GM20431 (cell line): ENCODE measurements around the gene PLEKHN1.

ENCODE experiments used
- in situ Hi-C: fragments of 300-500 bp; cut with MseI, MboI; formaldehyde crosslinking; loops from one replicate; pipeline ENCODE4 v1.15.0; 2020; ENCODE audit warnings: low sequenced_read_pairs; ENCODE audit not compliant: unreplicated experiment

PLEKHN1 gene

GRCh38 chr1:928825-929661, 37.2 kb upstream of the PLEKHN1 start:
- in situ Hi-C loops: no loop called here

DNA sequence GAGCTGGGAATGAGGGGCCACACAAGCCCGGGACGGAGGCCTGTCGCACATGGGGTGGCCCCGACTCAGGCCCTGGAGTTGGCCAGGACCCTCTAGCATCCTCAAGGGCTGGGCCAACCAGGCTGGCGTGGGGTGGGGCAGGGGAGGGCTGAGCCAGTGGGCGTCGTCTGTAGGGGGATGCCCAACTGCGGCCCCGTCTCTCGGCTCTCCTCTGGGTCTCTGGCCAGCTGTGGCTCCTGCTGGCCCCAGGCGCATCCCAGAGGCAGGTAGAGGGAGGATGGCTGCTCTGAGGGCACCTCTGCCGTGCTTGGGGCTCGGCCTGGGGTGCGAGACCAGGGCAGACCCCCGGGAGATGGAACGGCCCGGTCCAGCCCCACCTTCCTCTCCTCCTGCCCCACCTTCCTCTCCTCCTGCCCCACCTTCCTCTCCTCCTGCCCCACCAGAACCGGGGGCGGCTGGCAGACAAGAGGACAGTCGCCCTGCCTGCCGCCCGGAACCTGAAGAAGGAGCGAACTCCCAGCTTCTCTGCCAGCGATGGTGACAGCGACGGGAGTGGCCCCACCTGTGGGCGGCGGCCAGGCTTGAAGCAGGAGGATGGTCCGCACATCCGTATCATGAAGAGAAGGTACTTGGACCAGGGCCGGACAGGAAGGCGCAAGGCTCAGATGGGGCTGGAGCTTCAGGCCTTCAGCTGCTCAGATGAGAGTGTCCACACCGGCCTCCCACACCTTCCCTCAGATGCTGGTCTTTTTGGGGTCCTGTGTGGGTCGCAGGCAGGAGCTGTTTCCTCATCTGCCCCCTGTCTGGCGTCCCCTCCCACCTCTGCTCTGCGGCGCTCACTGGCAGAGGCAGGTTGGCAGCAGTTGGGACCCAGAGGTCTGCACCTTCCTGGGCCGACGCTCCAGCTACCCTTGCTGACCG, 36.3 kb upstream of the PLEKHN1 start:
- in situ Hi-C loops: no loop called here

GRCh38 chr1:930633-931138, 35.6 kb upstream of the PLEKHN1 start:
- in situ Hi-C loops: no loop called here

DNA sequence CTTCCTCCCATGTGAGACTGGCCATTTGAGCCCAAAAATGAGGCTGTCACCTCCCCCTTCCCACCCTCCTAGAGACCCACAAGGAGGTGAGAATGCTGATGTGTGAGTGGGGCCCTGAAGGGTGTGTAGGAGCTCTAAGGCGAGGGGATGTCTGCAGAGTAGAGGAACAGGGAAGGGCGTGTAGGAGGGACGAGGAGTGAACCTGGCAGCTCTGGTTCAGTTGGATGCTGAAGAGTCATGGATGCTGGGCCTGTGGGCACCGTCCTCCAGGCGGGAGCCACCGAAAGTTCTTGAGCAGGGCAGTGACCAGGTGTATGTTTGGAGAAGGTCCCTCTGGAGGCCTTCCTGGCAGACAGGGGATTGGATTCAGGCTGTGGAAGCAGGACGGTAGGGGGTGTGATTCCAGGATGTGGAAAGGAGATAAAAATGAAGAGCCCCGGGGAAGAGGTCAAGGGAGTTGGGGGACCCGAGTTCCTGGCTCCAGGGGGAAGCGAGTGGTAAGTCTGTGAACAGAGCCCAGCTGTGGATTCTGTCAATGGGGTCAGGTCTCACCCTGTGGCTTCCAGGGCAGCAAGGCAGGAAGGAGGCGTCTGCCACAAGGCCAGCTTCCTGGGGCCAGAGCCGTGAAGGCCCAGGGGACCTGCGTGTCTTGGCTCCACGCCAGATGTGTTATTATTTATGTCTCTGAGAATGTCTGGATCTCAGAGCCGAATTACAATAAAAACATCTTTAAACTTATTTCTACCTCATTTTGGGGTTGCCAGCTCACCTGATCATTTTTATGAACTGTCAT, 34.7 kb upstream of the PLEKHN1 start:
- in situ Hi-C loops: no loop called here

- in situ Hi-C loops: no loop called here
Measured at GRCh38 chr1:932173-932510, 34.1 kb upstream of the PLEKHN1 start.

DNA sequence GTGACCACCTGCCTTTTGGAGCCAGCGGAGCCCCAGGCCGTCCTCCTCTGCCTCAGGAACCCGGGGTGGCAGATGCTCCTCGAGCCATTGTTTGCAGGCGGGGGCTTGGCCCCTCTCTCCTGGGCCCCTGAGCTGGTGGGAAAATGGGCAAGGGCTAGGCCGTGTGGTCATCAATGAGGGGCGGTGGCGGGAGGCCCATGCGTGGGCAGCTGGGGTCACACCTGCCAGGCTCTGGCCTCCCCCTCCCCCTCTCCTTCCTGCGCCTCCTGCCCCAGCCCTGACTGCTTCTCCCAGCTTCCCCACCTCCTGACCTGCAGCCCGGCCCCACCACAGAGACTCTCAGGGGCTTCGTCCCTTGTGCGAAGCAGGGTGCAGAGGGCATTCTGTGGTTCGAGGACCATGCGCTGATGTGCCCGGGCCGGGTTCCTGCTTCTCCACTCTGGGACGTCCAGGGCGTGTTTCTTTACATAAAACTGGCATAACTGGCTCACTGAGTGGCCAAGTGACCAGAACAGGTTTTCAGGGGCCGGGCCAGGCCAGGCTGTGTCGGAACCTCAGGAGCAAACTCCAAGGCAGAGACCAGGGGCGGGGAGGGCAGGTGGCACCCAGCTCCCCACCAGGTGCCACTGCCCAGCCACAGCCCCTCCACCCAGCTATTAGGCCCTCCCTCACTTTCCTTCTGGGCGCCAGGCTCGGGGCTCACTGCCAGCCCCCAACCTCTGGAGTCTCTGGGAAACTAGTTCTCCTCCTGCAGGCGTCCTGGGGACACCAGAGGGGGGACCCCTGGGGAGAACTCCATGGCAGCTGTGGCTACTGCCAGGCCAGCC, 33.3 kb upstream of the PLEKHN1 start:
- in situ Hi-C loops: no loop called here

- in situ Hi-C loops: no loop called here
Measured at GRCh38 chr1:933603-933940, 32.7 kb upstream of the PLEKHN1 start.

GRCh38 chr1:934991-935750, 31.1 kb upstream of the PLEKHN1 start:
- in situ Hi-C loops: no loop called here

DNA sequence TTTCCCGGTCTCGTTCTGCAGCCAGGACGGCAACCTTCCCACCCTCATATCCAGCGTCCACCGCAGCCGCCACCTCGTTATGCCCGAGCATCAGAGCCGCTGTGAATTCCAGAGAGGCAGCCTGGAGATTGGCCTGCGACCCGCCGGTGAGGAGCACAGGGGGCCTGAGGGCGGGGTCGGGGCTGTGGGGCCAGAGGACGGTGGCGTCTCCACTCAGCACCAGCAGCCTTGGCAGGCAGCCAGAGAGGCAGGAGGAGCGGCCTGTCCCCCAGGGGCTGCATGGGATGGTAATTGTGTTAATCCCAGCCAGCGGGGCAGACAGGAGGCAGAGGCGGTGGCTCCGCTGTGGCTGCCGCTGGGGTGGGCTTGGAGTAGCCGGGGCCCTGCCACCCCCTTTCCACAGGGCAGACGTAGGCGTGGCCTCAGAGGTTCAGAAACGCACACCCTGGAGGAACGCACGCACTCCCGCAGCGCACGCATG, 30.5 kb upstream of the PLEKHN1 start:
- in situ Hi-C loops: no loop called here

- in situ Hi-C loops: no loop called here
Measured at GRCh38 chr1:936348-937264, 29.7 kb upstream of the PLEKHN1 start.

- in situ Hi-C loops: no loop called here
Measured at GRCh38 chr1:937521-937920, 28.8 kb upstream of the PLEKHN1 start.

- in situ Hi-C loops: no loop called here
Measured at GRCh38 chr1:938088-938683, 28.1 kb upstream of the PLEKHN1 start.

DNA sequence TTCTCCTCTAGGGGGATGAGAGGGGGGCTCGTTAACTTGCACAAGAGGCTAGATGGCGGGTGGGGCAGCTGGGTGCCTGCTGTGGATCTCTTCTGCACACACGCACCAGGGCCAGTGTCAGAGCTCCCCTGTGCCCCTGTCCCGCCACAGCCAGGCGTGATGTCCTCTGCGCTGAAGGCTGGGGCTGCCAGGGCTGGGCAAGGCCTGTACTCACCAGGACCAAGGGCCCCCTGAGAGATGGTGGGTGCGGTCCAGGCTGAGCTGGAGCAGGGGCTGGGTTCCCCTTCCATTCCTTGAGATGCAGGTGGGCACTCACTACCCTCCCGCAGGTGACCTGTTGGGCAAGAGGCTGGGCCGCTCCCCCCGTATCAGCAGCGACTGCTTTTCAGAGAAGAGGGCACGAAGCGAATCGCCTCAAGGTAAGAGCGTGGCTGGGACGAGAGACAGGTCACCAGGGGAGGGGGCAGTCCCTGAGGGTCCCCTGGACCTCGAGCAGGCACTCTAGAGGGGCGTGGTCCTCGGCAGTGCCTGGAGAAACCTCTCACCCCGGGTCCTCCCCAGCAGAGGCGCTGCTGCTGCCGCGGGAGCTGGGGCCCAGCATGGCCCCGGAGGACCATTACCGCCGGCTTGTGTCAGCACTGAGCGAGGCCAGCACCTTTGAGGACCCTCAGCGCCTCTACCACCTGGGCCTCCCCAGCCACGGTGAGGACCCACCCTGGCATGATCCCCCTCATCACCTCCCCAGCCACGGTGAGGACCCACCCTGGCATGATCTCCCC, 27.4 kb upstream of the PLEKHN1 start:
- in situ Hi-C loops: no loop called here

DNA sequence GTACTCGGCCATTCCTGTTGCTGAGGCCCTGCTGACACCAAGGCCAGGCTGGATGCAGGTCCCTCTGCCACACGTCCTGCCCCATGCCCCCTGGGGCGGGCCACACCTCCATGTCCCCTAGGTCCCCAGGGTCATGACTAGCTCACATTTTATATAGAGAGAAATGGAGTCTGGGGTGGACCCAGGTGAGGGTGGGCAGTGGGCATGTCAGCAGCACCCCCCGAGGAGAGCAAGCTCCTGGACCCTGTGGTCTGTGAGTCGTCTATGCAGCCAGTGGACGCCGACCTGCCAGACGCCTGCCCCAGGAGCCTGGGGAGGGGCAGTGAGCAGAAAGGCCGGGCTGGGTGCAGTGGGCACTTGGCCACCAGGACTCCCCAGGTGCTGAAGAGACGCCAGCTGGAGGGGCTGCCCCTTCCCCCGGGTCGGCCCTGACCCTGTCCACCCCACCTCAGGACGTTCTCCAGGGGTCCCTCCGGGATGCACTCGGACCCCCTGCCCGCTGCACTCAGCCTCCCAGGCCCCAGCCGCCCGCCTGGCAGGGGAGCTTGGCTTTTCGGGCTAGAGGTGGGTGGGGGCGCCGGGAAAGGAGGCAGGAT, 26.7 kb upstream of the PLEKHN1 start:
- in situ Hi-C loops: no loop called here

DNA sequence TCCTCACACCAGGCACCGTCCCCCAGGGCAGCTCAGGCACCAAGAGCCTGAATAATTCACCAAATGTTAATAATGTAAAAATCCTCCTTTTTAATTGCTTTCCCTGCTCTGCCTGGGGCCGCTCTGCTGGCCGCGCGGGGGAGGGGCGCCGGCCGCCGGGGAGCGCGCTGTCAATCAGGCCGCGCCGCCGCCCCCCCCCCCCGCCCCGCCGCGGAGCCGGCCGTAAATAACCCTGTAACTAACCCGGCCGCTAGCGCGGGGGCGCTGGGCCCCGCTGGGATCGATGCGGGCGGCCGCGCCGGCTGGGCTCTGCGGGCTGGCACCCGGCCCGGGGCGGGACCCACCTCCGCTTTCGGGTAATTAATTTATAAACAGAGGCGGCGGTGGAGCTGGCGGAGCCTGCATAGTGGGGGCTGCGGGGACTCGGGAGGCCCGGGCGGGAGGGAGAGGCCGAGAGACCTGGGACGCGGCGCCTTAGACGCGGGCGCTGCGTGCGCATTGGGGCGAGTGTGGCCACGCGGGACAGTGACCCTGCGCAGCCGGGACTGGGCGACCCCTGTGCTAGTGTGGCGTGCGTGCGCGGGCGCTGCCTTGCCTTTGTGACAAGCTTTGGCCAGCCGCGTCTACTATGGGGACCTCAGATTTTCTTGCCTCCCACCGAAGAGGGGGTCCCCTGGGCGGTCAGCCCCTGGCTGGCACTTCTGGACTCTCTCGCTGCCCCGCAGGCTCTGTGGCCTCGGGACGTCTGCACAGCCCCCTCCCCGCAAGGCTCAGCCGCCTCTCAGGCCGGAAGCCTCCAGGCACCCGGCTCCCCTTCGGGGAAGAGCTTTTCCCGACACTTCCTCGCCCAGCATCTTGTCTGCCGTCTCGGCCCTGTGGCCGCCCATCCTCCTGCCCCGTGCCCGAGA, 25.9 kb upstream of the PLEKHN1 start:
- in situ Hi-C loops: no loop called here
